HG03066 (cell line): ENCODE results near the gene GFPT2.

Experiments
- ATAC-seq: cut with Tn5 transposase; IDR thresholded peaks from one replicate; pipeline ENCODE4 v1.9.1; 2021; ENCODE audit warnings: low read depth; ENCODE audit not compliant: unreplicated experiment

Gene GFPT2

DNA sequence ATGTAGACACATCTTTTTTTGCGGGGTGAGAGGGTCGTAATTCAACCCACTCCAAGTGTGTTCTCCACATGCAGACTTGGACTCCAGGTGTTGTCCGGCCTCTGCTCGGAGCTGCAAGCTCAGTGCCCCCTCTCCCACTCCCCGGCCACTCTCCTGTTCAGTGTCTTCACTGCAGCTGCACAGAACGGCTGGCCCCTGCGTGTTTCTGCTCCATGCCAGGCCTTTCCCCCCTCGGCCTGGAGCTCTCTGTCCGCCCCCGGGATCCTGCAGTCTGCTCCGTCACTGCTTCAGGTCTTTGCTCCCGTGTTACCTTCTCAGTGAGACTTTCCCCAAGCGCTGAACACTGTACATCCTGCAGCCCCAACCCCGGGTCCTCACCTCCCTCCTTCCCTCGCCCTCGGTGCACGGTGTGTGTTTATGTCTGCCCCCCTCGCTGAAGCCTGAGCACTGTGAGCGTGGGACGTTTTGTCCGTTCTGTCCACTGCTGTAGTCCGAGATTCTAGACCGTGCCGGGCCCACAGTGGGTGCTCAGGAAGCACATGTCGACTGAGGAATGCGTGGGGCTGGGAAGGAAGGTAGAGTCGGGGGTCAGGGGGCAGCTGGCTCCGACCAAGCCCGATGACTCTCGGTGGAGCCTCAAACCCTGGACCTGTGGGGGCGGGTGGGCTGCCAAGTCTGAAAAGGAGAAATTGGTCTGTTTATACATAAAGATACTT is 26.4 kb upstream of the GFPT2 start:
- ATAC-seq, result no peak

DNA sequence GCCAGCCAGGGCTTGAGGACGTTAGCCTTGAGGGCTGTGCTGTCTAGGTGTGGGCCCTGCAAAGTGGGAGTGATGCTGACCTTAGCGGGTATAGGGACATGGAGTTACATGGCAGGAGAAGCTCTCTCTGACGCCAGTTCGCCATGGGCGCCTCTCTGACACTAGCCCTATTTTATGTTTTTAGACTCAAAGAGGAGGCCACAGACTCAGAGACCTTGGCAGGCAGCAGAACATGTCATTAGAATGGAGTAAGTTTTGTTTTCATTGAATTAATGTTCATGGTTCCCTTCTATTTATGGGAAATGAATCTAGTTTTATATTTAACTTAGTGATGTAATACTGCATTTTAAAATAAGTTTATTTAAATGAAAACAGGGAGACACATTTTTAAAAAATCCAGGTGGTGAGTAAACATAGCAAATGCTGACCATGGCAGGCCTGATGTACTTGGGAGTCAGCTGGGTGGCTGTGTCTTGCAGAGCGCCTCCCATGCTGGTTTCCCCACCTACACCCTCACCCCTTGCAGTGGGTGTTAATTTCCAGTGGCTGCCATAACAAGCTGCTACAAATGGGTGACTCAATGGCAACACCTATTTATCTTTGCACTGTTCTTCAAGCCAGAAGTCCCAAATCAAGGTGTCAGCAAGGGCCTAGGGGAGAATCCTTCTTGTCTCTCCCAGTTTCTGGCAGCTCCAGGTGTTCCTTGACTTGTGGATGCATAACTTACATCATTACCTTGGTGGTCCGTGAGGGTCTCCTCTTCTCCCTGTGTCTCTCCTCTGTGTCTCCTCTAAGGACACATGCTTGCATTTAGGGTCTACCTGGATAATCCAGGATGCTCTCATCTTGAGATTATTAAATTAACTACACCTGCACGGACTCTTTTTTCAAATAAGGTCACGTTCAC is 25.6 kb upstream of the GFPT2 start:
- no peak for ATAC-seq

DNA sequence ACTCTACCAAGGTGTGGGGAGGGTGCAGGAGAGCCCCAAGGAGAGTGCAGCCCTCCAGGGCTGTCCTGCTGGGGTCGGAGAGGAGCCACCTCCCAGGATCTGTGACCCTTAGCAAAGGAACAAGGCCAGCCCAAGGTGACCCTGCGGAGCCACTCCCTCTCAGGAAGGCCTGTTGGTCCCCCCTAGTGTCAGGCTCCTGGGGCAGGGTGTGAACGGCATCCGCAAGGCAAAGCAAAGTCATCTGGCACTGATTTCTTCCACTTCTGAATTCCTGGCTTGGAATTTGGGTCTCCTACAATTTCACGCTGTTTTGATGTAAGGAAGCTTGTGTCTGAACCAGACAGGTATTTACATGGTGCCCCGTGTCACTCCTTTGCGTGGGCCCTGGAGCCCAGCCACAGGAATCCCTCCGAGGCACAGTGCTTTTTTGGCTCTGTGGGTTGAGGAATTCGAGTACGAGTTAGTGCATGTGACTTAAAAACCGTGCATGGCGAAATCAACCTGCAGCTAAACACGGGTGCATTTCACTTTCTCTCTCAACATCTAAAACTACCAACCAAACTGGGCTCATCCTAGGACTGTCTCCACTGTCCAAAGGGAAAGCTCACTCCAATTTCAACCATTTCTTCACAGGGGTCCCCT is 24.5 kb upstream of the GFPT2 start:
- ATAC-seq, result no peak

DNA sequence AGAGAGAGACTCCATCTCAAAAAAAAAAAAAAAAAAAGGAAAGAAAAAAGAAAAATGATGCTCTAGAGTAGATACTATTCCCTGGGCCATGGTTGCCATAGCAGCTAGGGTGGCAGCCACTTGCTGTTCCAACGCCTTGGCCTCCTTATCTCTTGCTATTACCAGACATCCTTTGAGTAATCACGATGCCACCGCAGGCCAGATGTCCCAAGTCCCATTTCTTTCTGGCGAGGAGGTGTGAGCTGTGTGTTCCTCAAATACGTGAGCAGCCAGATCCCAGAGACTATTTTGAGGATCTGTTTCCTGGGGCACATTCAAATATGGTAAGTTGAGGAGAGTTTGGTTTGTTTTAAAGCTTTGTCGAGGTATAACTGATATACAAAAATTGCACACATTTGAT is 23.4 kb upstream of the GFPT2 start:
- ATAC-seq, result no peak

DNA sequence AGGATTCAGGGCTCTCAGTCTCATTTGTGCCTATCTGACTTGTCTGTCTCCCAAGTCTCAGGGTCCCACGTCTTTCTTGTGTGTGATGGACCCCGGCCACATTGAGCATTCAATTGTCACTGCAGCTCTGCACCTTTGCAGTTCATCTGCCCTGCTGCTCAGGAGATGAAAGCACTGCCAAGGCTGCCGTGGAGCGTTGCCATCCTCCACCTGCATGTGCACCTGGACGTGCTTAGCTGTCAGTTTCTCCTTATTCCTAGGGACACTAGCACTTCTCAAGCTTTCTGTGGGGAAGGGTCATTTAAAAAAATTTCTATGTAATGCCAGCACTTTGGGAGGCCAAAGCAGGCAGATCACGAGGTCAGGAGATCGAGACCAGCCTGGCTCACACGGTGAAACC is 22.8 kb upstream of the GFPT2 start:
- no peak for ATAC-seq

DNA sequence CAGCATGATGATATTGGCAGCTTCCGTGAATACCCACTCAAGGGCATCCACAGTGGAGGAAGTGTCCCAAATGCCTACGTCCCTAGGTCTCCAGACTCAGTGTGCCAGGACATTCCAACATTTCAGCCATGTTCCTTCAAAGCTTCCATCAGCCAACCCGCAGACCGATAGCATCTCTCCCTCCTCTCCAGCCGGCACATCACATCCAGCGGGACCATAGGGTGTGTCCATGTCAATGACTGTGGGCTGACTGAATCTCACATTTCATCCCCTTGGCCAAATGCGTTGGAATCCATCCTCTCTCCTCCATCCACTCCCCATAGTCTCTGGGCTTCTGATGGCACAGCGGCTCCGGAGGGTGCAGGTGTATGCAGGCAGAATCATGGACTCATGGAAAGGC is 22.2 kb upstream of the GFPT2 start:
- ATAC-seq, result no peak

DNA sequence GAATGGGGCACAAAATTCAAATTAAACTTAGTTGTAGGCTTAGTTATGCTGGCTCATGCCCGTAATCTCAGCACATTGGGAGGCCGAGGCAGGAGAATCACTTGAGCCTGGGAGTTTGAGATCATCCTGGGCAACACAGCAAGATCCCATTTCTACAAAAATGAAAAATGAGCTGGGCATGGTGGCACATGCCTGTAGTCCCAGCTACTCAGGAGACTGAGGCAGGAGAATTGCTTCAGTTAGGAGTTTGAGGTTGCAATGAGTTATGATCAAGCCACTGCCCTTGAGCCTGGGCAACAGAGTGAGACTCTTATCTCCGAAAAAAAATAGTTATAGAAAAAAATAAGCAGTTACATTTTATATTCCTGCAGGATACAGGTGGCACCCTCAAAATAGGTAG is 20.7 kb upstream of the GFPT2 start:
- no peak for ATAC-seq

DNA sequence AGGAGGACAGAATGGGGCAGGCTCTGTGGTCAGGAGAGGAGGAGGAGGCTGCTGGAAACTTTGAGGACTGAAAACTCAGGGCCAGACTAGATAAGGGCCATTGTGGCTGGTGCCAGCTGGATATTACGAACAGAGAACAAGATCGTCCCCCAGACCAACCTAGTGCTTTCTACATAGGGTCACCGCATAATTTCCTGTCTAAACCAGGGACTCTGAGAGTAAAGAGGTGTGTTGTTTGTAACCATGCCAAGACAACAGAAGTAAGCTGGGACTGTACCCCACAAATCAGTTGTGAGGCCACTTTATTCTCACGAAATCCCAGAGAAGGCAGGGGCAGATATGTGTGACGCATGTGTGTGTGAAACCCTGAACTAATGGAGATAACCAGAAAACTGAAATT is 20.3 kb upstream of the GFPT2 start:
- no peak for ATAC-seq

DNA sequence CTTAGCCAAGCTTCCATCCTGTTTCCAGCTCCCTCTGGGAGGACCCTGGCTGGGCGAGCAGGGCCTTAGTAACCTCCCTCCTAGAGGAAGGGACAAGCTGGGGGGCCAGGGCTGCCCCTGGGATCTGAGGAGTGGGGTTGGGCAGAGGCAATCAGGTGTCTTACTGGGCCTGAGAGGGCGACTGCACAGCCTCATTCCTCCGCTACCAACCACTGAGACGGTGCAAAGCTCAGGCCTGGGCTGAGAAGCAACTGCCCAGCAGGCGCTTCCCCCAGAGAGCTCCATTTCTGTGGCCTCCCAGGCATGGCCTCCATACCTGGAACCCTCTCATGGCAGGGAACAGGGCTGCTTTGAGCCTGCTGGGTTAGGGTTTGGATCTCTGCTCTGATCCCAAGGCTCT is 18.8 kb upstream of the GFPT2 start:
- ATAC-seq, result no peak

DNA sequence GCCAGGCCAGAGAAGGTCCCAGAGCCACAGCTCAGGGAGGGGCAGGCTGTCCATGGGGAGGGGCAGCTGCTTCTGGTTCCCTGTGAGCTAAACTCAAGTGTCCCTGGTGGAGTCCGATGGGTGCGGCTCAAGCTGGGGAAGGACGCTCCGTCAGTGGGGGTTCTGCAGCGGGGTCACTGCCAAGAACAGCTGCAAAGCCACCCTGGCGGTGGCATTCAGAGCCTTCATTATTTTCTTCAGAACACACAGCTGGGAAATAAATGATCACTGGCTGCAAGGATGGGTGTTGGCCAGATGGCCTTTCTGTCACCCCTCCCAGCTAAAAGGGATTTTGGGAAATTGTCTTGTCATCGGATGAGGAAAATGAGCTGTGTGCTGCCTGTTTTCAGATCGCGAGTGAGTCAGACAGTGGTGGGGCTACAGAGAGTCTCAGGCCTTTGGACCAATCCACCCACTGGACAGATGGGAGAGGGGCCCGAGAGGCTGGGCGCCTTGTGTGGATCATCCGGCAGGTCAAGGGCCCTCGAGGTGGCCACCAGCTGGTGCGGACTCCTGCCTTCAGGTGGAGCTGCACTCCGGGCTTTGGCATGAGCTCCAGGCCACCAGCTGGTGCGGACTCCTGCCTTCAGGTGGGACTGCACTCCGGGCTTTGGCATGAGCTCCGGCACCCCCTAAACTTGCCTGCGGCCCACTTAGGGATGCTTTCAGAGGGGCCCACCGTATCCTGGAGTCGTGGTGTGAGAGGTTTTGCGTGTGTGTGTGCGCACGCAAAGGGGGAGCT is 17.9 kb upstream of the GFPT2 start:
- no peak for ATAC-seq

DNA sequence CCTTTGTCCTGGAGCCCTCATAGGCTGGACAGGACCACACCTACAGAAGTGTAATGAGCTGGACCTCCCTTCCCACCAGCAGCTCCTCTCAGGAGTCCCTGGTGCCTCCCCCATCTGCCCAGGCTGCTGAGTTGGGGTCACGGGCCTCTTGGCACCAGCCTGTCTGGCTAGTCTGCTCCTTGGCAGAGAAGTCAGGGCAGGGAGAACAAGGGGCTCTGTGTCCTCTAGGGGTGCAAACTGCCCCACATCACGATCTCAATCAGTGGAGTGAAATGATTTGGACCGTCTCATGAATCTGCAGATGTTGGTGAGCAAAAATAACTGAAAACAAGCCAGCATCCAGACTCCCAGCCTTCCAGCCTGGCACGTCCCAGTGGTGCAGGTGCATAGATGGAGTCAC is 14.9 kb upstream of the GFPT2 start:
- no peak for ATAC-seq

DNA sequence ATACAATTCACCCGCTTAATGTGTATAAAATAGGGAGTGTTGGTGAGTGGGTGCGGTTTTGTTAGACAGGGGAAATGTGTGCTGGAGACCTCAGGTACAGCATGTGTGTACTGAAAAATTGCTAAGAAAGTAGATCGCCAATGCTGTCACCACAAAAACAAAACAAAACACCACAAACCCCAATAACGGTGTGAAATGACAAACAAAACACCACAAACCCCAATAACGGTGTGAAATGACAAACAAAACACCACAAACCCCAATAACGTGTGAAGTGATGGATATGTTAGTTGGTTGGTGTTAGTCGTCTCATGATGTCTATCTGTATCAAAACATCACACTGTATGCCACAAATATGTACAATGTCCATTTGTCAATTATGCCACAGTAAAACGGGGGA is 14.2 kb upstream of the GFPT2 start:
- no peak for ATAC-seq

DNA sequence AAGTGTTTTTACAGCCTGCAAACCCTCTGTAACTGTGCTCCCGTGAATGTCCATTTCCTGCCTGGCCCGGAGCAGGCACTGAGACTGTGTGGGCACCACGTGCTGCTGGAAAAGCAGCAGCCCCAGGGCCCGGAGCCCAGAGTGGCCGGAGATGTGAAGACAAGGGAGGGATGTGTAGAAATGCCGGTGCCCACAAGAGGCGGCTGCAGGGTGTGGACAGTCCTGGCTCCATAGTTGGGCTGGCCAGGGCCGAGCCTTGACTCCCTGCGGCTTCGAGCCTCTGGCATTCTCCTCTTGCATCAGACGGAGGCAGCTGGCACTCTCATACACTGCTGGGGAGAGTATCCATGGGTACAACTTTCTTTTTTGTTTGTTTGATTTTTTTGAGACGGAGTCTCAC is 13.2 kb upstream of the GFPT2 start:
- no peak for ATAC-seq

DNA sequence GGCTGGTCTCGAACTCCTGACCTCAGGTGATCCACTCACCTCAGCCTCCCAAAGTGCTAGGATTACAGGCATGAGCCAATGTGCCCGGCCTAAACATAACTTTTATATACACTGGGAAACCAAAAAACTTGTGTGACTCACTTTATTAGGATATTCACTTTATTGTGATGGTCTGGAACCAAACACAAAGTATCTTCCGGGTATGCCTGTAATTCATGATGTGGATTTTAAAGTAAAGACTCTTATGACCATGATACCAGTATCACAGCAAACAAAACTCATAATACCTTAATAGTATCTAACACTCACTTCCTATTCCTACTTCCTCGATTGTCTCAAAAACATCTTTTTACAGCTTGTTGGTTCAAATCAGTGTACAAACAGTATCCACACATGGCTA is 12.7 kb upstream of the GFPT2 start:
- ATAC-seq, result no peak

DNA sequence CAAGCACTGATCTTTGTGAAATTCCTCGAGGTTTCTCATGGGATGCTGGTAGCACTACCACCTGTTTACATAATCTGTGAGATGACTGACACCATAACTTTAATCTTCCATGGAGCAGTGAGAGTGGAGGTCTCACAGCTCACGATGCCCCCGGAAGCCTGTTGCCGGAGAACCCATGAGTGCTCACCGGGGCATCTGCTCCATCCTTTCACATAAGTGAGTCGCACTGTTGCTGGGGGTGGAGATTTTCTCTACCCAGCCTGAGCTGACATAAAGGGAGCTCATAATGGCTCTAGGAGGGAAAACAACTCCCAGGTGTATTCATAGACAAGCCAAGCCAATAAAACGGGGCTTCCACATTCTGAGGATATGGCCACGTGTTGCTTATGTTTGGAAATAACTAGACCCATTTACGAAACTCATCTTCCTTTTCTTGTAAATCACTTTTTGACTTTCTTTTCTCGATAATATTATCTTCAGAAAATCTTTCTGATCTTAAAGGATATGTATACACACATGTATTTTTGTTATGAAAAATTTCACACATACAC is 11.2 kb upstream of the GFPT2 start:
- ATAC-seq, result no peak

DNA sequence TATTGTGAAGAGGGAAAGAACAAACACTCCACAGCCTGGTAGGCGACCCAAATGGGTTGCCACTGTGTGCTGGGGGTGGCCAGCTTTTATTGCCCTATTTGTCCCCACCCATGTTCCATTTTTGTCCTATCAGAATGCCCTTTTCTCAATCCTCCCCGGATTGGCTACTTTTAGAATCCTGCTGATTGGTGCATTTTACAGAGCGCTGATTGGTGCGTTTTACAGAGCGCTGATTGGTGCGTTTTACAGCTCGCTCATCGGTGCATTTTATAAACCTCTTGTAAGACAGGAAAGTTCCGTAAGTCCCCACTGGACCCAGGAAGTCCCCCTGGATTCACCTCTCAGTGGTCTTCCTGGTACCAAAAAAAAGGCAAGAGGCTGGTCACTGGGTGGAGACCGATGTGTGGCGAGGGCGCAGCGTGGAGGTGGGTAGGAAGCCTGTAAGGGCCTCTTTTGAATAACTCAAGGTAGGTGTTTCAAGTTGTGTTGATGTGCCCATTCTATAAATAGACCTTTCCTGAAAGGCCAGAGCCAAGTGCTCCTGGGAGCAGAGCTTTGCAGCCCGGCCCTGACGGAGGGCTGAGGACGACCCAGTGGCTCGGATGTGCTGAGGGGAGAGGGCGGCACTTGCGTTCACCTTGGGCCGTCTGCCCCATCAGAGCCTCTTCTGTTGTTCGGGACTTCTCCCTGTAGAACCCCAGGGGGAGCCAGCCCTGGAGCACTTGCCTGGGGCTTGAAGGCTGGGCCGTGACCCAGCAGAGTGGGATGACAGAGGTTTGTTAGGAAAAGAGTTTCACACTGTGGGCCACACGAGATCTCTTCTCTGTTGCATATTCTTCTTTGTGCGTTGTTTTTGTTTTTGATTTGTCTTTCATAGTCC is 7.2 kb upstream of the GFPT2 start:
- ATAC-seq, result no peak

DNA sequence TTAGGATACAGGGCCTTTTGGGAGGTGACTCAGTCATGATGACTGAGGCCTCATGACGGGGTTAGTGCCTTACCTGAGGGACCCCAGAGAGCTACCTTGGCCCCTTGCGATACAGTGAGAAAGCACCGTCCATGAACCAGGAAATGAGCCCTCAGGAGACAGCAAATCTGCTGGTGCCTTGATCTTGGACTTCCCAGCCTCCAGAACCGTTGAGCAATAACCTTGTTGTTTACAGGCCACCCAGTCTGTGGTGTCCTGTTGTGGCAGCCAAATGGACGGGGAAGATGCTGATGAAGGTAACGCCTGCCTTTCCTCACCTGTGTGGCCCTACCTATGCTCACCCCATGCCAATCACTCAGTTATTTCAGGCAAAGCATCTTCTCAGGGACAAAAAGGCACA is 5.6 kb upstream of the GFPT2 start:
- no peak for ATAC-seq

DNA sequence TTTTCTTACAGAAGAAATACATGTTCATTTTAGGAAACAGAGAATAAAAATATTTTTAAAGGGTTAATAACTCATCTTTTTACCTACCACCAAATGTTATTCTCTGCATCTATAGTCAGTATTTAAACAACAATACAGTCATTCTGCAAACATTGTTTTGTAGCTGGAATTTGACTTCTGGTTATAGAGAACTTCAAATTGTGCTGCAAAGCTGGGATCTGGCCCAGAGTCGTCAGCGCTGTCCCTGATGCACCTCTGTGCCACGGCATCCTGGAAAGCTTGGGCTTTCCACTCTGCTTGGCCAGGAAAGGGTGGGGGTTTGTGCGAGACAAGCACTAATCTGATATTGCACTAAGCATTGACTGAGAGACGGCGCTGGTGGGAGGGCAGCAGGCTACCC is 5.0 kb upstream of the GFPT2 start:
- ATAC-seq, result no peak

DNA sequence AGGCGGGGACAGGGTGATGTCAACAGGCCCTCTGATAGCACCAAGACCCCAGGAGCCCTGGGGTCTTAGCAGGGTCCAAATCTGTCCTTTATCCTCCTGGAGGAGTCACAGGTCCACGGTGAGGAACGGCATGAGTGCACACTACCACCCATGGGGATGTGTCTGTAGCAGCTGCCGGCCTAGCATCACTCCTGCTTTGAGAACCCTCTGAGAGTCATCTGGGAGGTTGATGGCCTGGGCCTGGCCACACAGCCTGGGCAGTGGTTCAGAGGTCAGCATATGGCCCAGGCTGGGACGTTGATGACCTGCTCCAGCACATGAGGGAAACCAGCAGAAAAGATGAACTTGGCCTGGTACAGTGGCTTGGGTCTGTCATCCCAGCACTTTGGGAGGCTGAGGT is 1.8 kb upstream of the GFPT2 start:
- no peak for ATAC-seq
